ENCODE measurements around the gene PRDM10.

PRDM10 gene

GRCh38 chr11:129946256-129946655, 56.4 kb downstream of the PRDM10 start:
- Histone ChIP-seq H3K4me2 (ENCODE audit: low read length, poor library complexity, severe bottlenecking) (no peak overlapping the region), H3K18ac (ENCODE audit: low read depth in 1 of 2, low read length in 2 of 2) (no peak overlapping the region), H3K79me1 (replicated peaks; ENCODE audit: low read length, poor library complexity, severe bottlenecking) (peaks cover 4% of the 10 kb centered on the region), H4K91ac (ENCODE audit: low read length) (no peak overlapping the region), H4K8ac (ENCODE audit: low read length) (no peak overlapping the region), H3K14ac (ENCODE audit: low read length in 2 of 2) (no peak overlapping the region), H3K4ac (ENCODE audit: low read depth in 1 of 2, low read length in 2 of 2) (no peak overlapping the region), H3K36me3 (ENCODE audit: control insufficient read depth in 1 of 2, insufficient read depth in 2 of 2, low read depth in 1 of 2, low read length in 2 of 2) (peaks cover 21 to 46% of the 10 kb centered on the region in 2 experiments), H2AFZ (ENCODE audit: low read depth, low read length) (no peak overlapping the region), H3K27me3 (ENCODE audit: control insufficient read depth in 1 of 2, insufficient read depth in 1 of 2, low read length in 2 of 2) (no peaks in the 10 kb centered on the region), H3K23ac (ENCODE audit: low read length in 2 of 2) (no peak overlapping the region), H3K4me3 (ENCODE audit: insufficient read depth in 1 of 2, low read depth in 1 of 2, low read length in 2 of 2) (no peak overlapping the region), H2AK5ac (ENCODE audit: low read length, severe bottlenecking) (no peak overlapping the region), H2BK5ac (ENCODE audit: low read depth, low read length, poor library complexity, severe bottlenecking) (no peak overlapping the region), H2BK120ac (ENCODE audit: low read depth, low read length) (no peak overlapping the region), H3K9ac (ENCODE audit: low read length) (no peak overlapping the region), H2BK12ac (ENCODE audit: low read length in 2 of 2) (no peak overlapping the region), H3K27ac (ENCODE audit: low read length, poor library complexity, severe bottlenecking) (no peak overlapping the region), H3K9me3 (ENCODE audit: control insufficient read depth, low read length) (no peaks in the 10 kb centered on the region), H3K4me1 (ENCODE audit: control insufficient read depth, insufficient read depth, low read depth, low read length) (peaks cover 11% of the 10 kb centered on the region), H2BK15ac (ENCODE audit: low read depth, poor library complexity, severe bottlenecking) (no peak overlapping the region)
- WGBS = 88% methylated on average over 4 of the region's 4 CpGs
- peak; percentile 24 for DNase-seq

GRCh38 chr11:129945373-129945772, 57.3 kb downstream of the PRDM10 start:
- WGBS = 94% methylated on average over 6 of the region's 11 CpGs
- Histone ChIP-seq H3K9me3 (ENCODE audit: control insufficient read depth, low read length) (no peaks in the 10 kb centered on the region), H3K4me3 (ENCODE audit: insufficient read depth in 1 of 2, low read depth in 1 of 2, low read length in 2 of 2) (no peak overlapping the region), H3K18ac (ENCODE audit: low read depth in 1 of 2, low read length in 2 of 2) (no peak overlapping the region), H3K14ac (ENCODE audit: low read length in 2 of 2) (no peak overlapping the region), H4K91ac (ENCODE audit: low read length) (no peak overlapping the region), H2AK5ac (ENCODE audit: low read length, severe bottlenecking) (no peak overlapping the region), H3K4me1 (ENCODE audit: control insufficient read depth, insufficient read depth, low read depth, low read length) (peaks cover 9% of the 10 kb centered on the region), H2BK5ac (ENCODE audit: low read depth, low read length, poor library complexity, severe bottlenecking) (no peak overlapping the region), H2BK15ac (ENCODE audit: low read depth, poor library complexity, severe bottlenecking) (no peak overlapping the region), H3K27ac (ENCODE audit: low read length, poor library complexity, severe bottlenecking) (no peak overlapping the region), H3K9ac (ENCODE audit: low read length) (no peak overlapping the region), H4K8ac (ENCODE audit: low read length) (no peak overlapping the region), H2BK120ac (ENCODE audit: low read depth, low read length) (no peak overlapping the region), H3K79me1 (replicated peaks; ENCODE audit: low read length, poor library complexity, severe bottlenecking) (peaks cover 4% of the 10 kb centered on the region), H3K36me3 (ENCODE audit: control insufficient read depth in 1 of 2, insufficient read depth in 2 of 2, low read depth in 1 of 2, low read length in 2 of 2) (peaks cover 21 to 47% of the 10 kb centered on the region in 2 experiments), H2BK12ac (ENCODE audit: low read length in 2 of 2) (no peak overlapping the region), H3K4ac (ENCODE audit: low read depth in 1 of 2, low read length in 2 of 2) (no peak overlapping the region), H2AFZ (ENCODE audit: low read depth, low read length) (no peak overlapping the region), H3K23ac (ENCODE audit: low read length in 2 of 2) (no peak overlapping the region), H3K27me3 (ENCODE audit: control insufficient read depth in 1 of 2, insufficient read depth in 1 of 2, low read length in 2 of 2) (no peaks in the 10 kb centered on the region), H3K4me2 (ENCODE audit: low read length, poor library complexity, severe bottlenecking) (no peak overlapping the region)
- DNase-seq = no peak

- H3K36me3 ChIP-seq (ENCODE audit: control insufficient read depth in 1 of 2, insufficient read depth in 2 of 2, low read depth in 1 of 2, low read length in 2 of 2) = peaks cover 21 to 49% of the 10 kb centered on the region in 2 experiments
- H2AFZ ChIP-seq (ENCODE audit: low read depth, low read length) = no peak overlapping the region
- no peak overlapping the region for H3K23ac ChIP-seq (ENCODE audit: low read length in 2 of 2)
- DNase-seq = no peak
- H3K4ac ChIP-seq (ENCODE audit: low read depth in 1 of 2, low read length in 2 of 2) = no peak overlapping the region
- H2BK5ac ChIP-seq (ENCODE audit: low read depth, low read length, poor library complexity, severe bottlenecking) = no peak overlapping the region
- no peak overlapping the region for H3K18ac ChIP-seq (ENCODE audit: low read depth in 1 of 2, low read length in 2 of 2)
- no peak overlapping the region for H3K27ac ChIP-seq (ENCODE audit: low read length, poor library complexity, severe bottlenecking)
- no peak overlapping the region for H3K4me3 ChIP-seq (ENCODE audit: insufficient read depth in 1 of 2, low read depth in 1 of 2, low read length in 2 of 2)
- no peak overlapping the region for H2AK5ac ChIP-seq (ENCODE audit: low read length, severe bottlenecking)
- H3K27me3 ChIP-seq (ENCODE audit: control insufficient read depth in 1 of 2, insufficient read depth in 1 of 2, low read length in 2 of 2) = no peaks in the 10 kb centered on the region
- no peak overlapping the region for H2BK12ac ChIP-seq (ENCODE audit: low read length in 2 of 2)
- WGBS = 98% methylated on average over 16 of the region's 18 CpGs
- peaks cover 9% of the 10 kb centered on the region for H3K4me1 ChIP-seq (ENCODE audit: control insufficient read depth, insufficient read depth, low read depth, low read length)
- no peak overlapping the region for H4K91ac ChIP-seq (ENCODE audit: low read length)
- no peak overlapping the region for H3K14ac ChIP-seq (ENCODE audit: low read length in 2 of 2)
- H3K9ac ChIP-seq (ENCODE audit: low read length) = no peak overlapping the region
- peaks cover 4% of the 10 kb centered on the region for H3K79me1 ChIP-seq (replicated peaks; ENCODE audit: low read length, poor library complexity, severe bottlenecking)
- no peaks in the 10 kb centered on the region for H3K9me3 ChIP-seq (ENCODE audit: control insufficient read depth, low read length)
- H4K8ac ChIP-seq (ENCODE audit: low read length) = no peak overlapping the region
- no peak overlapping the region for H2BK120ac ChIP-seq (ENCODE audit: low read depth, low read length)
- H3K4me2 ChIP-seq (ENCODE audit: low read length, poor library complexity, severe bottlenecking) = no peak overlapping the region
- no peak overlapping the region for H2BK15ac ChIP-seq (ENCODE audit: low read depth, poor library complexity, severe bottlenecking)
Observed at GRCh38 chr11:129944696-129945095, 57.9 kb downstream of the PRDM10 start.

GRCh38 chr11:129943036-129943435, 59.6 kb downstream of the PRDM10 start:
- Histone ChIP-seq H3K9ac (ENCODE audit: low read length) (no peak overlapping the region), H4K91ac (ENCODE audit: low read length) (no peak overlapping the region), H3K4me1 (ENCODE audit: control insufficient read depth, insufficient read depth, low read depth, low read length) (peaks cover 9% of the 10 kb centered on the region), H3K27ac (ENCODE audit: low read length, poor library complexity, severe bottlenecking) (no peak overlapping the region), H2BK5ac (ENCODE audit: low read depth, low read length, poor library complexity, severe bottlenecking) (no peak overlapping the region), H2AK5ac (ENCODE audit: low read length, severe bottlenecking) (no peak overlapping the region), H3K27me3 (ENCODE audit: control insufficient read depth in 1 of 2, insufficient read depth in 1 of 2, low read length in 2 of 2) (no peaks in the 10 kb centered on the region), H2BK12ac (ENCODE audit: low read length in 2 of 2) (no peak overlapping the region), H4K8ac (ENCODE audit: low read length) (no peak overlapping the region), H3K4ac (ENCODE audit: low read depth in 1 of 2, low read length in 2 of 2) (no peak overlapping the region), H3K36me3 (ENCODE audit: control insufficient read depth in 1 of 2, insufficient read depth in 2 of 2, low read depth in 1 of 2, low read length in 2 of 2) (peaks cover 24 to 48% of the 10 kb centered on the region in 2 experiments), H2AFZ (ENCODE audit: low read depth, low read length) (no peak overlapping the region), H3K14ac (ENCODE audit: low read length in 2 of 2) (no peak overlapping the region), H3K18ac (ENCODE audit: low read depth in 1 of 2, low read length in 2 of 2) (no peak overlapping the region), H3K4me2 (ENCODE audit: low read length, poor library complexity, severe bottlenecking) (no peak overlapping the region), H3K9me3 (ENCODE audit: control insufficient read depth, low read length) (no peaks in the 10 kb centered on the region), H3K79me1 (replicated peaks; ENCODE audit: low read length, poor library complexity, severe bottlenecking) (peaks cover 4% of the 10 kb centered on the region), H2BK15ac (ENCODE audit: low read depth, poor library complexity, severe bottlenecking) (no peak overlapping the region), H3K4me3 (ENCODE audit: insufficient read depth in 1 of 2, low read depth in 1 of 2, low read length in 2 of 2) (no peak overlapping the region), H2BK120ac (ENCODE audit: low read depth, low read length) (no peak overlapping the region), H3K23ac (ENCODE audit: low read length in 2 of 2) (no peak overlapping the region)
- no peak for DNase-seq

Data from mesenchymal stem cell (in vitro differentiated cells and primary cell).